NCI-H2196 treated with DMSO at 0.1 percent for 48 hours (cell line): Measurements from ENCODE around the gene SAPCD1.

ENCODE experiments used
- DNase-seq: peaks from one replicate; lab custom pipeline; 2025; ENCODE audit not compliant: unreplicated experiment; lab: John Stamatoyannopoulos, UW

SAPCD1 gene

DNA sequence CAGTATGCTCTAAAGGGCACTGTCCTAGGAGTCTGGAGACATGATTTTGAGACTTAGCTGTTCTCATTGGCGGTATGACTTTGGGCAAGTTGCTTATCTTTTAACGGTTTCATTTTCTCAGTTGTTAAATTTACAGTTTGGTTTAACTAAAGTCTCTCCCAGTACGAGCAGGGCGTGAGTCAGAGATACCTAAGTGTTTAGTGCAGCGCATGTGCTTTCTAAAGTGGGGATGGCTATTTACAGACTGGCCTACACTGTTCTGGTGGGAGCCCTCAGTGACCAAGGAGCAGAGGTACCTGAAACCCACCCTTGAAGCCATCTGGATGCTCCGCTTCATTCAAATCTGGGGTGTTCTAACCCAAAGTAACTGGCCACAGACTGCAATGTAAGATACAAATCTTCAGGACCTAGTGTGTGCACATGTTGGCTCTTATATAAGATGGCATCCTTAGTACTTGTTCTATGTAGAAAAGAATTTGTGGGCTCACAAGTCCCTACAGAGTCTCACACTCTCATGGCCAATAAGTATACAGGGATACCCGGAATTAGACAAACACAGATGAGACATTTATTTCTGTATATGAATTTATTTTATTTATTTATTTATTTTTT, 11.9 kb upstream of the SAPCD1 start:
- no peak for DNase-seq

- DNase-seq, result no peak
Observed at GRCh38 chr6:31752739-31753319, 9.6 kb upstream of the SAPCD1 start.

DNA sequence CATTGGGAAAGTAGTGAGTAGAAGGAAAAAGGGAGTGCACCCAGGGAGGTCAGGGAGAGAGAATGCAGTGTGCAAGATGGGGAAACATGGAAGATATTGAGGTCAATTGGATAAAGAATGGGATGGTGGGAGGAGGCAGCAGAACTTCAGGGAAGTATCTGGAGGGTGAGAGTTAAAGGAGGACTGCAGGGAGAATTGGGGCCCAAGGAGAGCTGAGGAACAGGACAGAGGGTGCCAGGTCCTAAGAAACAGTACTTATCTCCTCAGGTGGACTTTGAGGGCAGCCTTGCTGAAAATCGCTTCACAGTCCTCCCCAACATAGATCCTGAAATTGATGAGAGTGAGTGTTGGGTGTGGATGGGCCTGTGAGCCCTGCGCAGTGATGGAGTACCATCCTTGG, 4.2 kb upstream of the SAPCD1 start:
- no peak for DNase-seq

DNA sequence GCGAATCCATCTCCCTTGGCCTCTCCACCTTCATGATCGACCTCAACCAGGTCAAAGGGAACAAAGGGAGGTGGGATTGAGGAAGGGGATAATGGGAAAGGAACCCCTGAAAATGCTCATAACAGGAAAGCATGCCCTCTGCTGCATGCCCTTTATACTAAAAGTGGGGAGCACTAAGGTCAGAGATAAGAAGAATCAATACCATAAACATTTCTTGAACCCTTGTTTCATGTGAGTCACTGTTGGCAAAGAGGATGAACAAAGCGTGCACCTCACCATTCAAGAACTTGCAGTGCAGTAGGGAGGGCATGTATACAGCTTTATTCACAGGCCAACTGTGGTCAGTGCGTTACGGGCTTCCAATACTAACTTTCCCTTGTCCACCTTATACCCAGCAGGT, 1.7 kb upstream of the SAPCD1 start:
- no peak for DNase-seq

GRCh38 chr6:31761343-31761742, 1.1 kb upstream of the SAPCD1 start:
- no peak for DNase-seq

DNA sequence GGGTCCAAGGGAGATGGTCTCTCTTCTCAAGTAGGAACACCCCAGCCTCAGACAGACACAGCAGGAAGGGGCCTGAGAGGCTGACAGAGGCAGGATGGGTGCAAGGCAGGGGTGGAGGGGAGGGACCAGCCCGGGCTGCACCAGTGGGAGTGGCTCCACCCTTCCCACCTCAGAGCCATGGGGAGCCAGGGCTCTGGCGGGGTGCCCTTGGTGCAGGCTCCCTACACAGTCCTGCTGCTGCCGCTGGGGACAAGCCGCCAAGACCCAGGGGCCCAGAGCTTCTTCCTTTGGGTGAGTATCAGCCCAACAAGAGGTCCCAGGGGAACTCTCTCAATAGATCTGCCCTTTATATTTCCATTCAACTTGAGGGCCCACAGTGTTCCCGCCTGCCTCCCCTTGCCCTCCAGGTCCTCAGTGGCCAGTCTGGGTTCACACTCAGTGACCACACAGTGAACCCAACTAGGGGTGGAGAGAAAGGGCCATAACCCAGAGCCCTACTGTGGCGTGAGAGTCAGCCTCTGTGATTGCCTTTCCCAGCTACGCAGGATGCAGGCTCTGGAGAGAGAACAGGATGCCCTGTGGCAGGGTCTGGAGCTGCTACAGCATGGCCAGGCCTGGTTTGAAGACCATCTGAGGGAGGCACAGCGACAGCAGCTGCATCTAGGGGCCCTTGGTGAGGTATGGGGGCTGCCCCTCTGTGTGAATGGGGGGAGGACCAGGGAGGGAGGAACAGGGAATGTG, 592 bp downstream of the SAPCD1 start:
- DNase-seq, result no peak

DNA sequence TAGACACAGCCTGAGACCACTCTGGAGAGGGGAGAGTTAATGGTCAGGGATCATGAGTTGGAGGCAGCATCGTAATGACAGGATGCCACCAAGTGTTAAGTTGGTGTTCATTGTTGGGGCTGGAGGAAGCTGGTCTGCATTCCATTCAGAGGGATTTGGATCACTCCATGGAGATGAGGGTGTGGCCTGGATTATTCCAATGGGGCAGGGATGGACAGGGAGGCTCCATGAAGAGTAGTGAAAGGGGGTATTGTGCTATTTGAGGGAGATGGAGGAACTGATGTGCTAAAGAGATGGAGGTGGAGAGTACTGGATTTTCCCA, 1.1 kb downstream of the SAPCD1 start:
- DNase-seq, result no peak

- DNase-seq, result no peak
Observed at GRCh38 chr6:31764198-31764597, 1.7 kb downstream of the SAPCD1 start.

DNA sequence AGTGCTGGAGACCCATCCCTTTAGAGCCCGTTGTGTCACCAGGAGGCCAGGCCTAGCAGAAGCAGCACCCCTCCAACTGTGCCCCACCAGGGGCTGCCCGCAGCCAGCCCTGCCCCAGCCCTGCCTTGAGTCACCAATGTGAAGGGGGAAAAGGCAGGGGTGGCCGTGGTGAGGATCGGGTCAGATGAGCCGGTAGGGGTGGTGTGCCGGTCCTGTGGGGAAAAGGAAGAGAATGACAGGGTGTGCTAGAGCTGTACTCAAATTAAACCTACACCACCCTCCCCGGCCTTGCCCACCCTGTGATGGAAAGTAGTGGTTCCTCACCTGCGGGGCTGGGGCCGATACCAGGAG, 3.1 kb downstream of the SAPCD1 start:
- DNase-seq, result no peak

GRCh38 chr6:31765910-31766794, 3.7 kb downstream of the SAPCD1 start:
- no peak for DNase-seq

GRCh38 chr6:31767096-31767645, 4.7 kb downstream of the SAPCD1 start:
- no peak for DNase-seq

GRCh38 chr6:31768363-31769257, 6.2 kb downstream of the SAPCD1 start:
- no peak for DNase-seq

DNA sequence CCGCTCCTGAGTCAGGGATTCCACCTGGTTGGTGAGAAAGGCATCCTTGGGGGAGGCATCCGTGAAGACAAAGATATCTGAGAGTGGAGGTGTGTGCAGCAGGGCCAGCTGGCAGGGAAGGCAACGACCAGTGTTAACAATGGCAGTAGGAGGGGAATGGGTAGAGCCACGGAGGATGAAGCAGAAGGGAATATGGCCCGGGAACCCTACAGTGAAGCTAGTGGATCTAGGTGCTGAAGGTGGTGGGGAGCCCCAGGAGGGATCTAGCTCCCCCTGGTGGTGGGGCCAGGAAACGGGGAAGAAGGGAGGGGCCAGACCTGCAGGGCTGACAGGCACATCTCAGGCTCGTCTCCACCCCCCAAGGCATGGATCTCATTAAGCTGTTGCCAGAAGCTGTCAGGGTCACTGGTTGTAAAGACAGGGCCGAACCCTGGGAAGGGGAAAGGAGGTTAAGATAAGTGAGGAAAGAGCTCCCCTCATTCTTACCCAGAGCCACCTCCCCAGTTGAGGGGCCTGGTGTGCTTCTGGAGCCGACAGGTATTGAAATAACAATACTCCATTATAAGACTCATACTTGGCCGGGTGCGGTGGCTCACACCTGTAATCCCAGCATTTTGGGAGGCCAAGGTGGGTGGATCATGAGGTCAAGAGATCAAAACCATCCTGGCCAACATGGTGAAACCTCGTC, 7.4 kb downstream of the SAPCD1 start:
- DNase-seq, result peak; percentile 47

DNA sequence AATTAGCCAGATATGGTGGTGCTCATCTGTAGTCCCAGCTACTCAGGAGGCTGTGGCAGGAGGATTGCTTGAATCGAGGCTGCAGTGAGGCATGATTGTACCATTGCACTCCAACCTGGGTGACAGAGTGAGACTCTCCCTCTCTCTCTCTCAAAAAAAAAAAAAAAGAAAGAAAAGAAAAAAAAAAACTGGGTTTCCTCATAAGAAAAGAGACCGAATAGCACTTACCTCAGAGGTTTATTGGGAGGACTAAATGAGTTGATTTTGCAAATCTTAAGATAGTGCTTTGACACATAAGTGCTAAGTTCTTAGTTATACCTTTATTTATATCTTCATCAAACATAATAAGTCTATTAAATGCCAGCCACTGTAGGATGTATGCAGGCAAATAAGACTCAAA, 8.4 kb downstream of the SAPCD1 start:
- DNase-seq, result no peak

- DNase-seq, result no peak
Observed at GRCh38 chr6:31771992-31772358, 9.5 kb downstream of the SAPCD1 start.

- no peak for DNase-seq
Observed at GRCh38 chr6:31775184-31775583, 12.7 kb downstream of the SAPCD1 start.

DNA sequence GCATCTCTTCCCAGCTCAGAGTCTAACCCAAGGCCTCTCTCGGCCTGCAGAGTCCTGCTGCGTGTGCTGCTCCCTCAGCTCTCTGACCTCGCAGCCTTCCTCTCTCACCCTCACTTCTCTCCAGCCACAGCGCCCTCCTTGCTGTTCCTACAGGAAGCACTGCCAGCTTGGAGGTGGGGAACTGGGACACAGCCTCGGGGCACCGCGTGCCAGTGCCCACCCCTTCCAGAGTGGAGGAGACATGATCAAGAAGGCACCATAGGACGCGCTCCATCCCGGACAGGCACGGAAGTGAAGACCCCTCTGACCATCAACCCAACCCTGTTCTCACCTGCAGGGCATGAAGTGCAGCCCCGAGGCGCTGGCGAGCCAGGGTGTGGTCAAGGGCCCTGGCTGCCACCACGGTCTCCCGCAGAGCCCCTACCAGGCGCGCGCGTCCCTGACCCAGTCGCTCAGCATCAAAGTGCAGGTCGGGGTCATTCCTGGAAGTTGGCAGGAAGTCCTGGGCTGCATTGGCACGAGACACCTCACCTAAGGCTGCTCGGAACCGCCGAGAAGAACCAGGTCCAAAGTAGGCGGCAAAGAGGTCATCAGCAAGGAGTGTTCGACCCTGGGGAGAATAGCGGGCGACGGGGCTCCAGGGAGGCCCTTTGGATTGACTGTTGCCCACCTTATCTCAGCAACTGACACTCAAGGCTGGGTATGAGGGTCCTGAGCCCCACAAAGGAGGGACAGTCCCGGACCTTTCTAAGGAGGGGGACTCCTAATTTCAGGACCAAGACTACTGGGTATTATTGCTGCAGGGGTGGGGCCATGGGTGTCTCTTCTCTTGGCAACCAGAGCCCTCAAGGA, 13.4 kb downstream of the SAPCD1 start:
- DNase-seq, result no peak

GRCh38 chr6:31776485-31776988, 14.1 kb downstream of the SAPCD1 start:
- DNase-seq, result no peak
